CD4-positive, alpha-beta T cell treated with Interleukin-15 for 1 hour (primary cell): ENCODE results near the gene SCARB1.

ENCODE experiments used
- DNase-seq: peaks from one replicate; pipeline ENCODE4 v3.0.0-alpha.2; 2020

The SCARB1 gene

GRCh38 chr12:124817076-124818000 is 46.3 kb downstream of the SCARB1 start:
- DNase-seq: no peak

GRCh38 chr12:124816295-124816854 is 47.3 kb downstream of the SCARB1 start:
- no peak for DNase-seq

- DNase-seq: peak; percentile 21
Measured at GRCh38 chr12:124814741-124815613, 48.7 kb downstream of the SCARB1 start.

- no peak for DNase-seq
Measured at GRCh38 chr12:124813782-124814181, 49.9 kb downstream of the SCARB1 start.

GRCh38 chr12:124812979-124813378 is 50.7 kb downstream of the SCARB1 start:
- no peak for DNase-seq

GRCh38 chr12:124812356-124812755 is 51.3 kb downstream of the SCARB1 start:
- DNase-seq: no peak

GRCh38 chr12:124811633-124812032 is 52.0 kb downstream of the SCARB1 start:
- no peak for DNase-seq

GRCh38 chr12:124809878-124810277 is 53.8 kb downstream of the SCARB1 start:
- no peak for DNase-seq

- DNase-seq: no peak
Measured at GRCh38 chr12:124809391-124809790, 54.3 kb downstream of the SCARB1 start.

GRCh38 chr12:124808272-124808671 is 55.4 kb downstream of the SCARB1 start:
- no peak for DNase-seq

- no peak for DNase-seq
Measured at GRCh38 chr12:124805876-124806668, 57.6 kb downstream of the SCARB1 start.

- DNase-seq: no peak
Measured at GRCh38 chr12:124805050-124805449, 58.6 kb downstream of the SCARB1 start.

- DNase-seq: no peak
Measured at GRCh38 chr12:124804011-124804621, 59.5 kb downstream of the SCARB1 start.

GRCh38 chr12:124802361-124802760 is 61.3 kb downstream of the SCARB1 start:
- DNase-seq: no peak

- no peak for DNase-seq
Measured at GRCh38 chr12:124800506-124800905, 63.2 kb downstream of the SCARB1 start.

- DNase-seq: no peak
Measured at GRCh38 chr12:124797321-124797720, 66.3 kb downstream of the SCARB1 start.

- no peak for DNase-seq
Measured at GRCh38 chr12:124796303-124796960, 67.2 kb downstream of the SCARB1 start.

GRCh38 chr12:124795081-124795948 is 68.3 kb downstream of the SCARB1 start:
- no peak for DNase-seq

GRCh38 chr12:124792961-124793441 is 70.7 kb downstream of the SCARB1 start:
- DNase-seq: no peak

- no peak for DNase-seq
Measured at GRCh38 chr12:124792156-124792555, 71.5 kb downstream of the SCARB1 start.
